ENCODE results near the gene USP11. TPM values are rescaled to one million over a fixed set of nuclear protein-coding genes. Genes with fewer than 3 reads are reported as not detected.

USP11 gene
- total RNA-seq, 2 experiments from 2014 or later, result 55.3 to 60.9 TPM

GRCh38 chrX:47208108-47208507, 24.7 kb upstream of the USP11 start:
- Mint-ChIP-seq H3K27me3 (ENCODE audit: low read depth) (no peaks in the 10 kb centered on the region), H3K36me3 (ENCODE audit: low read depth) (peaks cover 46% of the 10 kb centered on the region), H3K27ac (no peak overlapping the region), H3K9me3 (ENCODE audit: insufficient read depth) (no peaks in the 10 kb centered on the region), H3K4me1 (ENCODE audit: low read depth) (peaks cover 2% of the 10 kb centered on the region), H3K4me3 (no peak overlapping the region)
- ChIA-PET POLR2A (no interaction called here), CTCF (no interaction called here)
- DNase-seq (no peak), ATAC-seq (no peak)

DNA sequence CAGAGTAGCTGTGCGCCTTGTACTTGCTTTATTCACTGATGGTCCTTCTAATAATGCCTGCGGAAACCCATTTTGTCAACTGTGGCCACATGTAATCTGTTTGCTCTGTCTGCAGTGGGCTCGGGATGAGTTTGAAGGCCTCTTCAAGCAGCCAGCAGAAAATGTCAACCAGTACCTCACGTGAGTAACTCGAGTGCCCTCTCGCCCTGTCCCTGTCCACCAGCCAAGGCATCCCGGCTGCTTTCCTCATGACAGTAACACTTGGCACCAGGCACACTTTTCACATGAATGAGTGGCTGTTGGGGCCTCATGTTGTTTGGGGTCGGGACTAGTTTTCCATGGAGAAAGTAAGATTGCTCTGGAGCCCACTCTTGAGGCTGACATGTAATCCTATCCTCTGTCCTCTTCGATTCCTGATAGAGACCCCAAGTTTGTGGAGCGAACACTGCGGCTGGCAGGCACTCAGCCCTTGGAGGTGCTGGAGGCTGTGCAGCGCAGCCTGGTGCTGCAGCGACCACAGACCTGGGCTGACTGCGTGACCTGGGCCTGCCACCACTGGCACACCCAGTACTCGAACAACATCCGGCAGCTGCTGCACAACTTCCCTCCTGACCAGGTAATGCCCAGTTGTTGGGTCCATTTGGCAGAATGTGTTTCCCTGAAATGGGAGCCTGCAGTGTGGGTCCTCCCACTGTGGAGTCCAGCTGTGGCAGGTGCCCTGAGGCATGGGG, 23.1 kb upstream of the USP11 start:
- H3K36me3 Mint-ChIP-seq (ENCODE audit: low read depth), result peaks cover 52% of the 10 kb centered on the region
- ATAC-seq (no peak), DNase-seq (no peak)
- ChIA-PET POLR2A (no interaction called here), CTCF (no interaction called here)
- H3K4me1 Mint-ChIP-seq (ENCODE audit: low read depth), result peaks cover 2% of the 10 kb centered on the region
- no peaks in the 10 kb centered on the region for H3K27me3 Mint-ChIP-seq (ENCODE audit: low read depth)
- H3K27ac Mint-ChIP-seq, result no peak overlapping the region
- no peaks in the 10 kb centered on the region for H3K9me3 Mint-ChIP-seq (ENCODE audit: insufficient read depth)
- no peak overlapping the region for H3K4me3 Mint-ChIP-seq

- CTCF ChIA-PET, result no interaction called here
Measured at GRCh38 chrX:47210661-47211425, 22.0 kb upstream of the USP11 start.

DNA sequence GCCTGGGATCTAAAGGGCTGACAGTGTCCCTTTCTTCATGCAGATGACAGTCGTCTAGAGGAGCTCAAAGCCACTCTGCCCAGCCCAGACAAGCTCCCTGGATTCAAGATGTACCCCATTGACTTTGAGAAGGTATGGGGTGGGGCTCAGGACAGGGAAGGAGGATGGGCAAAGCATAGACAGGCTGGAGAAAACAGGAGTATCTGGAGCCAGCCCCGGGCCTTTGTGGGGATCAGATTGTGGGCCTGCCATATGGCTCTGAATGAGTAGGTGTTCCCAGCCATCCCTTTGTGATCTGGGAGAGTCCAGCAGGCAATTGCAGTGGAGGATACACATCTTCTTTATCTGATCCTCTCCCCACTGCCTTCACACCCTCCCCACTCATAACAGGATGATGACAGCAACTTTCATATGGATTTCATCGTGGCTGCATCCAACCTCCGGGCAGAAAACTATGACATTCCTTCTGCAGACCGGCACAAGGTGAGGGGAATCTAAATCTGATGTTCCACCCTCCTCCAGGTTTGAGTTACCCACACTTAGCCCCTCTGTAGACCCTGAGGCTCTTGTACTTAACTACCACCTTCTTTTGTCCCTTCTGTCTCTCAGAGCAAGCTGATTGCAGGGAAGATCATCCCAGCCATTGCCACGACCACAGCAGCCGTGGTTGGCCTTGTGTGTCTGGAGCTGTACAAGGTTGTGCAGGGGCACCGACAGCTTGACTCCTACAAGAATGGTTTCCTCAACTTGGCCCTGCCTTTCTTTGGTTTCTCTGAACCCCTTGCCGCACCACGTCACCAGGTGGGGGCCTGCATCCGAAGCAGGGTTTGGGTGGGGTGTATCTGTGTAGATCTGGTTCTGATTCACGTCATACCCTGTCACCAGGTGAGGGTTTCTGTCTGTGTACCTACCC, 20.2 kb upstream of the USP11 start:
- Mint-ChIP-seq H3K36me3 (ENCODE audit: low read depth) (peaks cover 54% of the 10 kb centered on the region), H3K4me1 (ENCODE audit: low read depth) (peaks cover 13% of the 10 kb centered on the region), H3K27ac (no peak overlapping the region), H3K9me3 (ENCODE audit: insufficient read depth) (no peaks in the 10 kb centered on the region), H3K27me3 (ENCODE audit: low read depth) (no peaks in the 10 kb centered on the region), H3K4me3 (no peak overlapping the region)
- ChIA-PET POLR2A (no interaction called here), CTCF (no interaction called here)
- DNase-seq (no peak), ATAC-seq (no peak)

More at GRCh38 chrX:47210661-47211425, 22.0 kb upstream of the USP11 start:
- DNase-seq (no peak), ATAC-seq (no peak)
- Mint-ChIP-seq H3K4me3 (no peak overlapping the region), H3K36me3 (ENCODE audit: low read depth) (peaks cover 56% of the 10 kb centered on the region), H3K4me1 (ENCODE audit: low read depth) (no peaks in the 10 kb centered on the region), H3K9me3 (ENCODE audit: insufficient read depth) (no peaks in the 10 kb centered on the region), H3K27me3 (ENCODE audit: low read depth) (no peaks in the 10 kb centered on the region), H3K27ac (no peak overlapping the region)
- POLR2A ChIA-PET, result interaction anchor here (0.7 kb wide), 1 partner anchor 20 kb away, joined by 3 read pairs; no protein-coding TSS in a partner anchor

DNA sequence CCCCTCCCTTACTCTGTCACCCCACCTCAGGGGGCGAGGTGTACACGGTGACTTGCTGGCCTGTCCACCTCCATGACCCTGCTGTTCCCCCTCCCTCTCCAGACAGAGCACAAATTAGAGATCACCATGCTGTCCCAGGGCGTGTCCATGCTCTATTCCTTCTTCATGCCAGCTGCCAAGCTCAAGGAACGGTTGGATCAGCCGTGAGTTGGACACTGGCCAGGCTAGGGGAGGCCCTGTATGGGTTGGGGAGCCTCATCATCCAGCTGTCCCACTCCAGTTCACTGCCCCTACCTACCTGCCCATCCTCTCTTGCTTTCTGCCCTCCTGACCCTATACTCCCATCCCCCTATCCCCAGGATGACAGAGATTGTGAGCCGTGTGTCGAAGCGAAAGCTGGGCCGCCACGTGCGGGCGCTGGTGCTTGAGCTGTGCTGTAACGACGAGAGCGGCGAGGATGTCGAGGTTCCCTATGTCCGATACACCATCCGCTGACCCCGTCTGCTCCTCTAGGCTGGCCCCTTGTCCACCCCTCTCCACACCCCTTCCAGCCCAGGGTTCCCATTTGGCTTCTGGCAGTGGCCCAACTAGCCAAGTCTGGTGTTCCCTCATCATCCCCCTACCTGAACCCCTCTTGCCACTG, 18.3 kb upstream of the USP11 start:
- CTCF ChIA-PET, result no interaction called here
- H3K9me3 Mint-ChIP-seq (ENCODE audit: insufficient read depth), result no peaks in the 10 kb centered on the region
- H3K27ac Mint-ChIP-seq, result no peak overlapping the region

DNA sequence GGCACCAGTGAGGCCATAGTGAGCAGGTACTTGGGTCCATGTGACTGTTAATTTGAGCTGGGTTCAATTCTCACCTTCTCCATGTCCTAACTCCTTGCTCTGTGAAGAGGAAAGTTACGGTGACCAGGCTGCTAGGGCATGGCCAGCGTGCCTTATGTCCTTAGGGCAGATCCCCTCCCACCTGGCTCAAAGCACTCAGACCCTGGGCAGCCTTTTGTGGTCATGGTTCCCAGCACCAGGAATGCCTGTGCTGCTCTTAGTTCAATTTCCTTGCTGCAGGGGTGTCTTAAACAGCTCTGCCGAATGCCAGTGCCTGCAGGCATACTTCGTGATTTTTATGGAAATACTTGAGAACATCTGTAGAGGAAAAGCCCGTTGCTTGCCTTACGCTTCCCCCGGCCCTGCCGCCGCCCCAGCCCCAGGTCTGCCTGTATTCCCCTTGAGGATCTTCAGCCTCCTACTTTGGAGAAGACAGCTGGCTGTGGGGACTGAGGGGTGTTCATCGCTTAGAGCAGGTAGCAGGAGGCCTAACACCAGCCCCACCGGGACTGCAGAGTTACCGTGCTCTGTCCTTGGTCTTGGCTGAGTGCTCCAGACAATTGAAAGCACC, 17.4 kb upstream of the USP11 start:
- ATAC-seq (no peak), DNase-seq (no peak)
- Mint-ChIP-seq H3K4me1 (ENCODE audit: low read depth) (peaks cover 25% of the 10 kb centered on the region), H3K4me3 (no peak overlapping the region), H3K36me3 (ENCODE audit: low read depth) (peaks cover 60% of the 10 kb centered on the region), H3K9me3 (ENCODE audit: insufficient read depth) (no peaks in the 10 kb centered on the region), H3K27me3 (ENCODE audit: low read depth) (no peaks in the 10 kb centered on the region), H3K27ac (no peak overlapping the region)
- POLR2A ChIA-PET, result no interaction called here
- CTCF ChIA-PET, result interaction anchor here (0.7 kb wide), 1 partner anchor 1814 kb away, joined by 3 read pairs; no protein-coding TSS in a partner anchor

More for the DNA sequence above, 18.3 kb upstream of the USP11 start:
- POLR2A ChIA-PET, result no interaction called here
- Mint-ChIP-seq H3K4me1 (ENCODE audit: low read depth) (peaks cover 16% of the 10 kb centered on the region), H3K4me3 (no peak overlapping the region), H3K27me3 (ENCODE audit: low read depth) (no peaks in the 10 kb centered on the region), H3K36me3 (ENCODE audit: low read depth) (peaks cover 58% of the 10 kb centered on the region)
- DNase-seq, result no peak
- no peak for ATAC-seq

DNA sequence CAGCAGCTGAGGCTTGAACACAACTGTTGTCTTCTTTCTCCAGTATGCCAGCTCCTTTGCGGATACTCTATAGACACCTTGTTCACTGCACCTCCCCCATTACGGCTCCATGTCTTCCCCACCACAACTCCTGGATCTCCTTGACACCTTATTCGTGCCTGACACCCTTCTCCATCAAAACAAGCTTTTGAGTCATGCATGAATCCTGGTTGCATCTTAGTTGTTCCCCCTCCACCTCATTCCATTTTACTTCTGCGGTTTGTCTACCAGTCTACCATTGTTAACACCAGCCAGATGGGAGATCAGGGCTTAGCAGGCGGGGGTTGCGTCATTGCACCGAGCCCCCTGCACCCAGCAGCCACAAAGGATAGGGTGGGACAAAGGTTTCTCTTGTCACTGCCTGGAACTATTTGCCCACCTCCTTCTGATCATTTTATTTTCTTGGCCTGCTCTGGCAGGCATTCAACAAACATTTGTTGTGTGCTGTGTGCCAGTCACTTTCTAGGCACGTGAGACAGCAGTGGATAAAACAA, 16.4 kb upstream of the USP11 start:
- peaks cover 33% of the 10 kb centered on the region for H3K4me1 Mint-ChIP-seq (ENCODE audit: low read depth)
- no peaks in the 10 kb centered on the region for H3K27me3 Mint-ChIP-seq (ENCODE audit: low read depth)
- peak overlapping the region; percentile 39 for H3K27ac Mint-ChIP-seq
- DNase-seq, result no peak
- ATAC-seq, result no peak
- POLR2A ChIA-PET, result interaction anchor here (0.8 kb wide), 1 partner anchor 74 kb away, joined by 3 read pairs; no protein-coding TSS in a partner anchor
- H3K9me3 Mint-ChIP-seq (ENCODE audit: insufficient read depth), result no peaks in the 10 kb centered on the region
- H3K36me3 Mint-ChIP-seq (ENCODE audit: low read depth), result peaks cover 64% of the 10 kb centered on the region
- CTCF ChIA-PET, result interaction anchor here (0.7 to 2.1 kb wide), 3 partner anchors 22 to 1813 kb away, joined by 3 to 10 read pairs (median 4); no protein-coding TSS in a partner anchor
- peak overlapping the region; percentile 15 for H3K4me3 Mint-ChIP-seq

GRCh38 chrX:47217121-47217851, 15.5 kb upstream of the USP11 start:
- CTCF ChIA-PET, result interaction anchor here (1.0 to 2.1 kb wide), 3 partner anchors 23 to 167 kb away, joined by 4 to 10 read pairs (median 5); no protein-coding TSS in a partner anchor
- ATAC-seq, result no peak
- no peak for DNase-seq
- Mint-ChIP-seq H3K9me3 (ENCODE audit: insufficient read depth) (no peaks in the 10 kb centered on the region), H3K4me1 (ENCODE audit: low read depth) (peaks cover 39% of the 10 kb centered on the region), H3K27ac (peak overlapping the region; percentile 99), H3K4me3 (peak overlapping the region; percentile 85), H3K36me3 (ENCODE audit: low read depth) (peaks cover 60% of the 10 kb centered on the region), H3K27me3 (ENCODE audit: low read depth) (no peaks in the 10 kb centered on the region)
- POLR2A ChIA-PET, result interaction anchor here (0.8 to 4.4 kb wide), 8 partner anchors 12 to 306 kb away, joined by 3 to 42 read pairs (median 4); partner anchors contain the start of genes NDUFB11, RBM10 and USP11

- no peaks in the 10 kb centered on the region for H3K27me3 Mint-ChIP-seq (ENCODE audit: low read depth)
- ATAC-seq, result peak; percentile 86
- no peaks in the 10 kb centered on the region for H3K9me3 Mint-ChIP-seq (ENCODE audit: insufficient read depth)
- ChIA-PET POLR2A (interaction anchor here (0.8 to 4.4 kb wide), 7 partner anchors 12 to 305 kb away, joined by 3 to 42 read pairs (median 5); partner anchors contain the start of genes NDUFB11, RBM10 and USP11), CTCF (interaction anchor here (1.0 to 2.1 kb wide), 3 partner anchors 23 to 166 kb away, joined by 4 to 10 read pairs (median 5); no protein-coding TSS in a partner anchor)
- DNase-seq, result peak; percentile 97
- peaks cover 39% of the 10 kb centered on the region for H3K4me1 Mint-ChIP-seq (ENCODE audit: low read depth)
- peaks cover 57% of the 10 kb centered on the region for H3K36me3 Mint-ChIP-seq (ENCODE audit: low read depth)
- peak overlapping the region; percentile 85 for H3K4me3 Mint-ChIP-seq
- peak overlapping the region; percentile 99 for H3K27ac Mint-ChIP-seq
Measured at GRCh38 chrX:47217852-47218279, 14.9 kb upstream of the USP11 start.

Data from activated CD8-positive, alpha-beta T cell treated with anti-CD3 and anti-CD28 coated beads, Interleukin-2, amount 10 ng/mL, durations not matched to agents 7 days and 5 days (primary cell).